Measurements from ENCODE around the gene IRX5. TPM values are rescaled to one million over a fixed set of nuclear protein-coding genes. Genes with fewer than 3 reads are reported as not detected.

Gene IRX5
- total and polyA plus RNA-seq, 2 of the 8 experiments (the other 6 are each of a cell fraction or from before 2014, with no cell fraction given): 0.48 to 0.56 TPM

DNA sequence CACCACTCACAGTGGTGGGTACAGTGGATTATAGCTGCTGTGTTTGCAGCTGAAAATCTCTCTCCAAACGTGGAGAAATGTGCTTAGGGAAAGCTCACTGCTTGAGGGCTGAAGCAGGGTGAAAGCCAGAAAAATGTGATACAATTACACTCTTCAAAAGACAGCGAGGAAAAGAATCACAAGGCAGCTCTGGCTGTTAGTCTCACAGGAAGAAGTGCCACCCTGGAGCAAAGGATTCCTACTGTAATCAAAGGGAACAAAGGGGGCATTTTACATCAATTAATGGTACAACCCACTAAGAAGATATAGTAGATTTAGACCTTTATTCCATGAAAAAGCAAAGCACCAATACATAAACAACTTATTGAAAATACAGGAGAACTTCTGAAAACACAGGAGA lies 48.1 kb upstream of the IRX5 start:
- Histone ChIP-seq H3K4ac (replicated peaks; ENCODE audit: insufficient read length, low read depth, low read length) (no peak overlapping the region), H2BK12ac (ENCODE audit: low read depth, low read length) (no peak overlapping the region), H2AFZ (ENCODE audit: low read length) (no peak overlapping the region), H3K36me3 (ENCODE audit: control insufficient read depth in 2 of 4, insufficient read depth in 4 of 4, low read length in 3 of 4) (no peaks in the 10 kb centered on the region), H3K23me2 (ENCODE audit: low read depth, low read length) (no peaks in the 10 kb centered on the region), H3K79me1 (ENCODE audit: low read depth, low read length) (no peaks in the 10 kb centered on the region), H3K4me3 (ENCODE audit: extremely low read depth in 1 of 4, insufficient read depth in 2 of 4, low read depth in 3 of 4, low read length in 4 of 4) (no peak overlapping the region), H3K9ac (replicated peaks in 1 of 4; ENCODE audit: extremely low read depth in 1 of 4, low read depth in 3 of 4, low read length in 3 of 4) (no peak overlapping the region), H4K20me1 (replicated peaks in 1 of 2; ENCODE audit: control insufficient read depth in 1 of 2, insufficient read depth in 2 of 2, low read length in 2 of 2) (no peaks in the 10 kb centered on the region), H2AK5ac (ENCODE audit: low read depth, low read length) (no peak overlapping the region), H3K14ac (ENCODE audit: insufficient read length) (no peak overlapping the region), H3K56ac (replicated peaks; ENCODE audit: insufficient read length, low read depth, low read length) (no peak overlapping the region), H3K79me2 (ENCODE audit: control insufficient read depth in 1 of 2, insufficient read depth in 2 of 2, low read length in 2 of 2) (no peaks in the 10 kb centered on the region), H2BK20ac (ENCODE audit: low read length) (no peak overlapping the region), H3K9me3 (ENCODE audit: insufficient read depth in 2 of 2, low read depth in 1 of 2, low read length in 1 of 2) (no peaks in the 10 kb centered on the region; a peak in 1 of 4 replicates), H4K8ac (ENCODE audit: extremely low read depth, insufficient read depth, low read length) (no peak overlapping the region), H3K4me1 (replicated peaks in 1 of 4; ENCODE audit: control insufficient read depth in 3 of 4, insufficient read depth in 4 of 4, low read length in 3 of 4) (no peaks in the 10 kb centered on the region), H2BK120ac (replicated peaks; ENCODE audit: low read depth, low read length) (no peak overlapping the region), H4K5ac (ENCODE audit: insufficient read length, low read depth, low read length) (no peak overlapping the region), H2BK15ac (ENCODE audit: low read length) (no peak overlapping the region), H3K27ac (ENCODE audit: low read depth, low read length) (no peak overlapping the region), H3K18ac (ENCODE audit: extremely low read depth, low read length) (no peak overlapping the region; the same call in 1 of the 2 replicates), H3K27me3 (replicated peaks in 1 of 4; ENCODE audit: control insufficient read depth in 3 of 4, extremely low read depth in 1 of 4, insufficient read depth in 3 of 4, low read length in 3 of 4) (no peaks in the 10 kb centered on the region), H3K23ac (ENCODE audit: insufficient read length) (no peak overlapping the region), H4K91ac (replicated peaks; ENCODE audit: insufficient read length, low read length) (no peak overlapping the region), H3K4me2 (ENCODE audit: insufficient read depth in 1 of 2, low read depth in 2 of 2, low read length in 2 of 2) (no peak overlapping the region), H2BK5ac (ENCODE audit: low read depth, low read length) (no peak overlapping the region)
- ChIA-PET POLR2A (ENCODE audit: partially characterized antibody) (no interaction called here), CTCF (ENCODE audit: partially characterized antibody) (interaction anchor here (0.7 kb wide), 1 partner anchor 71 kb away, joined by 3 read pairs; no protein-coding TSS in a partner anchor)
- WGBS, 2 experiments (ENCODE audit: extremely low coverage in 1 of 2, insufficient coverage in 1 of 2, insufficient read length in 1 of 2, insufficient replicate concordance in 2 of 2, low coverage in 1 of 2, low lambda C conversion rate in 2 of 2, missing lambda C conversion rate in 1 of 2): 77% methylated on average over 2 of the region's 2 CpGs; no CpG with 5 or more reads in 1 of the 2 experiments
- FAIRE-seq: no peak
- no peak for DNase-seq (ENCODE audit: low read depth in 1 of 2, low spot score in 2 of 2)
- TF ChIP-seq POU5F1 (IDR thresholded peaks at IDR 0.05; ENCODE audit: low read depth, low read length) (no peak), TBP (IDR thresholded peaks at IDR 0.05; ENCODE audit: low read depth, low read length) (no peak), POLR2A (IDR thresholded peaks at IDR 0.05; ENCODE audit: control extremely low read depth in 1 of 2, low read depth in 2 of 2, low read length in 2 of 2) (no peak), ASH2L (IDR thresholded peaks at IDR 0.05; ENCODE audit: low read length) (no peak), HDAC2 (IDR thresholded peaks at IDR 0.05; ENCODE audit: borderline replicate concordance in 1 of 2, low read depth in 2 of 2, low read length in 2 of 2) (no peak), MAFK (IDR thresholded peaks at IDR 0.05; ENCODE audit: low read depth, low read length) (no peak), SP1 (IDR thresholded peaks at IDR 0.05; ENCODE audit: low read depth, low read length) (no peak), JUND (IDR thresholded peaks at IDR 0.05; ENCODE audit: low read length) (no peak), RXRA (IDR thresholded peaks at IDR 0.05; ENCODE audit: insufficient read depth, low read depth, low read length) (no peak), KDM4A (IDR thresholded peaks at IDR 0.05; ENCODE audit: low read depth, low read length, severe bottlenecking) (no peak), CHD1 (IDR thresholded peaks at IDR 0.05; ENCODE audit: low read depth, low read length) (no peak), CEBPB (IDR thresholded peaks at IDR 0.05; ENCODE audit: low read depth, low read length) (no peak), SAP30 (IDR thresholded peaks at IDR 0.05; ENCODE audit: insufficient read depth, insufficient replicate concordance, low read length) (no peak), RNF2 (IDR thresholded peaks at IDR 0.05; ENCODE audit: borderline replicate concordance, low read depth, low read length, missing control alignments, poor library complexity, severe bottlenecking) (no peak)
- TF ChIP-seq, protein P1, sequence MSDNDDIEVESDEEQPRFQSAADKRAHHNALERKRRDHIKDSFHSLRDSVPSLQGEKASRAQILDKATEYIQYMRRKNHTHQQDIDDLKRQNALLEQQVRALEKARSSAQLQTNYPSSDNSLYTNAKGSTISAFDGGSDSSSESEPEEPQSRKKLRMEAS (IDR thresholded peaks at IDR 0.05): no peak

Data from H1 (cell line).